HG03135 (cell line): ENCODE results near the gene TFDP2.
"Not testable (repeated sequence)": the region's sequence is repeated elsewhere in the genome, so short reads cannot be mapped to it uniquely, and the experiment has no call there.

Experiments
- ATAC-seq: cut with Tn5 transposase; IDR thresholded peaks from one replicate; pipeline ENCODE4 v1.9.1; 2021; ENCODE audit warnings: mild to moderate bottlenecking, moderate library complexity; ENCODE audit not compliant: unreplicated experiment

TFDP2 gene

DNA sequence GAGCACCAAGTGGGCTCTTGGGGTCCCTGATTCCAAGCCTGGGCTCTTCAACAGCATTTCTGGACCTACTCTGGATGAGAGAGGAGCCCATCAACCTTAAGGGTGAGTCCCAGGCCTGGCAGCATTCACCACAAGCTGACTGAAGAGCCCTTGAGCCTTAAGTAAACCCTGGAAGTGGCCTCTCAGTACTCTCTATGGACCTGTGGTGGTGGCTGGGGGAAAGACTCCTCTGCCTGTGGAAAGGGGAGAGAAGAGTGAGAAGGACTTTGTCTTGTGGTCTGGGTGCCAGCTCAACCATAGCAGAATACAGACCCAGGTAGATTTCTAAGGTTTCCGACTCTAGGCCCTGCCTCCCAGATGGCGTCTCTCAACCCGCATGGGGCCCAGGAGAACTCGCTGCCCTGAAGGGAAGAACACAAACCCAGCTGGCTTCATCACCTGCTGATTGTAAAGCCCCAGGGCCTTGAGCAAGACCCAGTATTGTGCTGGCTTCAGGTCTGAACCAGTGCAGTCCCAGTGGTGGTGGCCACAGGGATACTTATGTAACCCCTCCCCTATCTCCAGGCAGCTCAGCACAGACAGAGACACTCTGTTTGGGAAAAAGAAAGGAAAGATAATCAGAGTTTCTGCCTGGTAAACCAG is 71.4 kb downstream of the TFDP2 start:
- ATAC-seq = no peak

DNA sequence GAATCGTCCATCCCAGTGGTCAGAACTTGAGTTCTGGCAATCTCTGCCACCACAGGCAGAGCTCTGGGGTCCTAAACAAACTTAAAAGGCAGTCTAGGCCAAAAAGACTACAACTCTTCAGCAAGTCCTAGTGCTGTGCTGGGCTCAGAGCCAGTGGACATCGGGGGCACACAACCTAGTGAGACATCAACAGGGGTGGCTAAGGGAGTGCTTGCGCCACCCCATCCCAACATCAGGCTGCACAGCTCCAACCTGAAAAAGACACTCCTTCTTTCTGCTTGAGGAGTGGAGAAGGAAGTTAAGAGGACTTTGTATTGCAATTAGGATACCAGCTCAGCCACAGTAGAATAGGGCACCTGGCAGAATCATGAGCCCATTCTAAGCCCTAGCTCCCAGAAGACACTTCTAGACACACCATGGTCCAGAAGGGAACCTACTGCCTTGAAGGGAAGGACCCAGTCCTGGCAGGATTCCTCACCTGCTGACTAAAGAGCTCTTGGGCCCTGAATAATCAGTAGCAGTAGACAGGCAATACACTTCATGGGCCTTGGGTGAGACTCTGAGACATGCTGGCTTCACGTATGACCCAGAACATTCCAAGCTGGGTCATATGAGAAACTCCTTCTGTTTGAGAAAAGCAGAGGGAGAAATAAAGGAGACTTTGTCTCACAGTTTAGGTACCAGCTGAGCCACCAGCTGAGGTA is 72.0 kb downstream of the TFDP2 start:
- ATAC-seq = no peak

DNA sequence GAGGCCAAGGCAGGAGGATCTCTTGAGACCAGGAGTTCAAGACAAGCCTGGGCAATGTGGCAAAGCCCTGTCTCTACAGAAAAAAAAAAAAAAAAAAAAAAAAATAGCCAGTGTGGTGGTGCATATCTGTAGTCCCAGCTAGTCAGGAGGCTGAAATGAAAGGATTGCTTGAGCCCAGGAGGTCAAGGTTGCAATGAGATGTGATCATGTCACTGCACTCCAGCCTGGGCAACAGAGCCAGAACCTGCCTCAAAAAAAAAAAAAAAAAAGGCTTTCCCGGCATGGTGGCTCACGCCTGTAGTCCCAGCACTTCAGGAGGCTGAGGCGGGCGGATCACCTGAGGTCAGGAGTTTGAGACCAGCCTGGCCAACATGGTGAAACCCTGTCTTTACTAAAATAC is 73.7 kb downstream of the TFDP2 start:
- ATAC-seq = not testable (repeated sequence)

DNA sequence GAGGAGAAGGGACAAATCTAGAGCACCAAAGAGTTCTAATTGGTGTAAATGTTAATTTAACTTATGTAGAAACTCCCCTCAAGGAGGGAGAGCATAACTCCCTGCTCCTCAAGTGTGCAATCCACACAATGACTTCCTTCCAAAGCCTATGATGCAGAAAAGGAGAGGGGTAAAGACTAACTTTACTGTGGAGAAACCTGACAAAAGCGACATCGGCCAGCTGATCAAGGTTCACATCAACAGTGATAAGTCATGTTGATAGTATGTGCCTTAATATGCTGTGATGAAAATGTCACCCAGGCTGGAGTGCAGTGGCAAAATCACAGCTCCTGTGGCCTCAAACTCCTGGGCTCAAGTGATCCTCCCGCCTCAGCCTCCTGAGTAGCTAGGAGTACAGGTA is 76.5 kb downstream of the TFDP2 start:
- ATAC-seq = no peak

DNA sequence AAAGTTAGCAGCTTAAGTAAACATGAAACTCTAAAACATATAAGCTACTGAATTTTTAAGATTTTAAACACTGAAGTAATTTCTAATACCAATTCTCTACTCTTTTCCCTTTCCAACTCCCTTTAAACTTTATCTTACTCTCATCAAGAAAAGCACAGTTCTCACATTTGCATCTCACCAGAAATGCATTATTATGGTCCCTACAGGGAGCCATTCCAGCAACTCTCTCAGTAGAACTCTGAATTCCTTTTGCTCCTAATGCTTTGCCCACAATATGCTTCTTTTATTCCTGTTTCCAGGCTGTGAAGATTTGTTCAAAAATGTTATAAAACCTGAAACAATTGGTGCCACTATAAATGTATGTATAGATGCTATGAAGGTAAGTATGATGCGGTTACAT is 83.4 kb downstream of the TFDP2 start:
- no peak for ATAC-seq

DNA sequence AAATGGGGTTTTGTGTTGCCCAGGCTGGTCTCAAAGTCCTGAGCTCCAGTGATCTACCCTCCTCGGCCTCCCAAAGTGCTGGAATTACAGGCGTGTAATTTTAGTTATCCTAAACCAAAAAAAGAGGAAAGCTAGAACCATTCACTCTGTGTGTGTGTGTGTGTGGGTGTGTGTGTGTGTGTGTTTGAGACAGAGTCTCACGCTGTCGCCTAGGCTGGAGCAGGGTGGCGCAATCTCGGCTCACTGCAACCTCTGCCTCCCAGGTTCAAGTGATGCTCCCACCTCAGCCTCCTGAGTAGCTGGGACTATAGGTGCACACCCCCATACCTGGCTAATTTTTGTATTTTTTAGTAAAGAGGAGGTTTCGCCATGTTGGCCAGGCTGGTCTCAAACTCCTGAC is 84.0 kb downstream of the TFDP2 start:
- no peak for ATAC-seq

DNA sequence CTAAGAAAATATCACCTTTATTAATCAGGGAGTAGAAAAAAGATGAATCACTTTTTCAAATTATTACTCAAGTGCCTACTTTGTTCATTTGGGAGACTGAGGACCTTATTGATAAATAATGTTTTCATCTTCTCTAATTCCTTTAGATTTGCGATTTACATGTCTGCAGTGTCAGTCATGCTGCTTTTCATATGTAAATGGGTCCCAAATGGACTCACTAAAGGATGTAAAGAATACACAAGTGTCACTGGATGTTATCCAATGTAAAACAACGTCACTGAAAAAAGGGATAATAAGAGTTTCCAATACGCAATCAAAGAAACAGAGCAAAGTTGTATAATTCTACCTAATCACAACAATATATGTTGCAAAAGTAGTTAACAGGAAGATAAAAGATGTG is 84.9 kb downstream of the TFDP2 start:
- no peak for ATAC-seq

DNA sequence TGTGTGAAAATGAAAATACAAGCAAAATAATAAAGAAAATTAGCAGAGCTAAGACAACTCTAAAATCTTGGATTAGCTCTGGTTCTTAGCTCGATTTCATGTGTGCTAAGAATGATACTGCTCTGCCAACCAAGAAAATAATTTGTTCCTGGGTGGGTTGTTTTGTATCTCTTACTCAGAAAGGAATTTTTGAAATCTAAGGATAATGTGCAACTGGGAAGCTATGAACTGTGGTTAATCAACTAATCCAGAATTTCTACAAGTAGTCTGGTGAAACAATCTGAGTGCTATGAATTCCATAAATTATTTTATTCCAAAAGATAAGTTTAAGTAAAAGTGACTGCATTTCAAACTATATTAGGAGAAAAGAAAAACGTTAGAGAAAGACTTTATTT is 92.0 kb downstream of the TFDP2 start:
- ATAC-seq = no peak

DNA sequence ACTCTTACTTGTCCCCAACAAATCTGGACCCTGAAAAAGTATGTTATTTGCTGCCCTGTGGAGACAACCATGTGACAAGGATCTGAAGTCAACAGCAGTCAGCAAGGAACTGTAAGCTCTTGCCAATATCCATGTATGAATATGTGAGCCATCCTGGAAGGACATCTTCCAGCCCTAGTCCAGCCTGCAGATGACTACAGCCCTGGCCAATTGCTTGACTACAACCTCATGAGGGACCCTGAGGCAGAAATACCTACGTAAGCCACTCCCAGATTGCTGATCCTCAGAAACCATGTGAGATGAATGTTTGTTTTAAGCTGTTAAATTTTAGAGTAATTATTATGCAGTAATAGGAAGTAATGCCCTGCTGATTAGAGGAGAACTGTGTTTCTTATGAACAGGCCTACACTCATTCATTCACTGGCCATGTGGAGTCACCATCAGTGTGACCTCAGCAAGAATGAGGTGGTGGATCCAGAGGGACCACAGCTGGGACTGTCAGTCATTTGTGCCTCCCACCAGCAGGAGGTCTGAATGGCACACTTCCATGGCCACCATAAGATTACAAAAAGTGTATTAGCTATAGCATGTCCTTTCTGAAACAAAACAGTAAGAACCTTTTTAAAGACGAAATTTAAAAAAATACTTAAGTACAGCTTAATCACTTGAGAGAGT is 92.6 kb downstream of the TFDP2 start:
- no peak for ATAC-seq

DNA sequence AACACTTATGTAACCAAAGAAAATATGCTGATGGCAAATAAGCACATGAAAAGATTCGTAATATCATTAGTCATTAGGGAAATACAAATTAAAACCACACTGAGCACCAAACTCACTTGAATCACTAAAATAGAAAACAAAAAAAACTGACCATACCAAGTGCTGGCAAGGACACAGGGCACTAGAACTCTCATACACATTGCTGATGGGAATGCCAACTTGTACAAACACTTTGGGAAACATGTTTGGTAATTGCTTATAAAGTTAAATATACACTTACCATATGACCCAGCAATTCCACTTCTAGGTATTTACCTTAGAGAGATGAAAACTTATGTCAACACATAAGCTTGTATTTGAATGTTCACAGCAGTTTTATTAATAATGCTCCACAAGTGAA is 95.5 kb downstream of the TFDP2 start:
- no peak for ATAC-seq

DNA sequence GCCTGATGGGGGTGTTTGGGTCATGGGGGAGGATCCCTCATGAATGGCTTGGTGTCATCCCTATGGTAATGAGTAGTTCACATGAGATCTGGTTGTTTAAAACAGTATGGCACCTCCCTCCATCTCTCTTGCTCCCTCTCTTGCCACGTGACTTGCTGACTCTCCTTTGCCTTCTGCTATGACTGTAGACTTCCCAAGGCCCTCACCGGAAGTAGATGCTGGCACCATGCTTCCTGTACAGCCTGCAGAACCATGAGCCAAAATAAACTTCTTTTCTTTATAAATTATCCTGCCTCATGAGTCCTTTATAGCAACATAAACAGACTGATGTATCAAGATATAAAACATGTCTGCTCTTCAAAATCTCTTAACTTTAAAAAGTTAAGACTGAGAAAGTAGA is 96.1 kb downstream of the TFDP2 start:
- no peak for ATAC-seq

DNA sequence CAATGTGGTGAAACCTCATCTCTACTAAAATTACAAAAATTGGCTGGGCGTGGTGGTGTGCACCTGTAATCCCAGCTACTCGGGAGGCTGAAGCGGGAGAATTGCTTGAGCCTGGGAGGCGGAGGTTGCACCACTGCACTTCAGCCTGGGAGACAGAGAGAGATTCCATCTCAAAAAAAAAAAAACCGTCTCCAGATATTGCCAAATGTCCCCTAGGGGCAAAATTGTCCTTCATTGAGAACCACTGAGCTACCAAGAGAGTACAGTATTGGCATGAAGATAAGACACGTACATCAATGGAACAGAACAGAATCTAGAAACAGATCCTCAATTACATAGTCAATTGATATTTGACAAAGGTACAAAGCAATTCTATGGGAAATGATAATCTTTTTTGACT is 98.0 kb downstream of the TFDP2 start:
- ATAC-seq = no peak

DNA sequence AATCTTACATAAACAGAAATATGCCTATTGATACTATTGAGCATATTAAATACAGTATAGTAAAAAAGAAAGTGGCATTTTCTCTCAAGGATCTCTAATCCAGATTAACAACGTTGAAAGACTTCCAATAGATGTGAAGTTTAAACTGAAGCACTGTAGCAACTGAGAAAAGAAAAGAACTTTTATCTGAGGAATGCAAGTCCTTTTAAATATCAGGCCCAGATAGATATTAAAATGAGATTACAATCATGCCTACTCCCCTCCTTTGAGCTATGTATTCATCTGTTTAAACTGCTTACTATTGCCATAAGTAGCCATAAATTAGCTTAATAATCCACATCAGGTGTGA is 102.3 kb downstream of the TFDP2 start:
- no peak for ATAC-seq

DNA sequence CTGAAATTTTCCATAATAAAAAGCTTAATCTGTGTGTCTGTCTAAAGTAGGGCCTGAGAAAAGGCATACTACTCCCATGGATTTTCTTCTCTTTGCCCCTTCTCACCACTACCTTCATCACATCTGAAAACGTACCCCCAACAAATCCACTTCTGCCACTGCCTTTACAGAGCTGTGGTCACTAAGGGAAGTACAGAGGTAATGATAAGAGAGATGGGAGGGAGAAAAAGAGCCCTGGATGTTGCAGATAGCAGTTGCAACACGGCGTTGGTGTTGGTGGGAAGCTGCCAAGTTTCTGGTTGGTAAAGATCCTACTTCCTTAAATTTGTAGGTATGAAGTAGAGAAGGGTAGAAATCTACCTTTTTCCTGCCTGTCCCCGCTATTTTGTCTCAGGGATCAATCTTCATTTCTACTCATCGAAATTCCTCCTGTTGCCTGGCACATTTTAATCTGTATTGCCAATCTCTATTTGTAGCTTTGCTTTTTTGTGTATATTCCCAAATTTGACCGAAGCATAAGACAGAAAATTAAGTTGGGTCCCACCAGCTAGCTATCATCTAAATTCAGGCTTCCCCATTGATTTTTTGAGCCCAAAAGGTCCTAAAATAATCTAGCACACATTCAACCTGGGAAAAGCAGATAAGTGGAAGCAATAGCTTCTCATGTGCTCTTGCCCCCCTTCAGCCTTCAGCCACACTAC is 102.9 kb downstream of the TFDP2 start:
- ATAC-seq = no peak

DNA sequence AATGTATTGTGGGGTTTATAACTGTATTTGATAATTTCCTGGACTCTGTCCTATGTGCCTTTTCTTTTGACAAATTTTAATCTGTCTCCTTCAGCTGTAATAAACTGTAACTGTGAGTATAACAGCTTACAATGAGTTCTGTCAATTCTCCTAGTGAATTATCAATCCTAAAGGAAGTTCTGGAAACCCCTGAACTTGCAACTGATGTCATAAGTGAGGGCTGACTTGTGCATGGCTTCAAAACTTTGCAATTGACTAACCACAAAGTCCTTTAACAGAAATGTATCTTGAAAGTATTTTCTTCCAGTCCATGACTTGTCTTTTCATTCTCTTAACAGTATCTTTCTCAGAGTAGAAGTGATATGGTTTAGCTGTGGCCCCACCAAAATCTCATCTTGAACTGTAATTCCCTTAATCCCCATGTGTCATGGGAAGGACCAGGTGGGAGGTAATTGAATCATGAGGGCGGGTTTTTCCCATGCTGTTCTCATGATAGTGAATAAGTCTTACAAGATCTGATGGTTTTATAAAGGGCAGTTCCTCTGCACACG is 108.3 kb downstream of the TFDP2 start:
- no peak for ATAC-seq

DNA sequence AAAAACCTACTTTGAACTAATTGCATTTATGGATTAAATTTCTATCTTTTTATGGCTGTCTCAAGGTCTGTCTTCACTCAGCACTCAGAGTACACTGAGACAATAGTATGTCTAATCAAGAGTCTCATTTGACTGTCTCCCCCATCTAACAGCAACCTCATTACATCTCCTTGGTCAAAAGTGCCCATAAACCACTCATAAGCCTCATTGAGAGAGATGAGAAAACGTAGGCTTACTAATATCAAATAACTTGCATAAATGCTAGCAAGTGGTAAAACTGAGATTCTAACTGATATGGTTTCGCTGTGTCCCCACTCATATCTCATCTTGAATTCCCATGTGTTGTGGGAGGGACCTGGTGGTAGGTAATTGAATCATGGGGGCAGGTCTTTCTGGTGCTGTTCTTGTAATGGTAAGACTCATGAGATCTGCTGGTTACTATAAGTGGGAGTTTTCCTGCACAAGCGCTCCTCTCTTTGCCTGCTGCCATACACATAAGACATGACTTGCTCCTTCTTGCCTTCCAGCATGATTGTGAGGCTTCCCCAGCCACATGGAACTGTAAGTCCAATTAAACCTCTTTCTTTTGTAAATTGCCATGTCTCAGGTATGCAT is 113.9 kb downstream of the TFDP2 start:
- no peak for ATAC-seq

DNA sequence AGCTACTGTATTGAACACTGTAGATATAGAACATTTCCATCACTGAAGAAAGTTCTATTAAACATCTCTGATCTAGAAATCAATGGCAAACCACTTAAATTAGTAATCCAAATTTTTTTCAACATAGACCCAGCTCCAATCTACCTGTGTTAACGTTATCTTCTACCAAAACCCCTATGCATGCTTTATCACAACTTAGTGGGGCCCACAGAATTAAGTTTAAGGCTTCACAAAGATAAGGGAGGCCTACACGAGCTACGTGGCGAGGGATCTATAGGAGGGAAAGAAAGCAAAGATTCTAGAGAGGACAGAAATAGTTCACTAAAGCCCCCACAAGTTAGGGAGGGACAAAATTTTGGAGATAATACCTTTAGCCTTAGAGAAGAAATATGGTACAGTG is 116.1 kb downstream of the TFDP2 start:
- ATAC-seq = no peak

DNA sequence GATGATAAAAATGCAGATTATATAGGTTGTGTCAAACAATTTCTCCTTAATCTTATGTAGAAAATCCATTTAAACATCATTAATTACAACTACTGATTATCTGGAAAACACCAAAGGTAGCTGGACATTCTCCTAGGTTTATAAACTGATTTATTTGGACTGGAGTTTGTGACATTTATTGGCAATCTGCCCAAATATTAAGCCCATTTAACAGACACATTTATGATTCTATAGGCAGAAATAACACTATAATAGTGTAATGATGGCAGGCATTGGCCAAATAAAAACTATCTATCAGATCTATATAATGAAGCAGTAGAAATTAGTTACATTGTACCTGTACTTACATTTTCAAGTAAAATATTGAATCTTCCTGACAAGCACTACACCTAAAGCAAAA is 117.8 kb downstream of the TFDP2 start:
- no peak for ATAC-seq

DNA sequence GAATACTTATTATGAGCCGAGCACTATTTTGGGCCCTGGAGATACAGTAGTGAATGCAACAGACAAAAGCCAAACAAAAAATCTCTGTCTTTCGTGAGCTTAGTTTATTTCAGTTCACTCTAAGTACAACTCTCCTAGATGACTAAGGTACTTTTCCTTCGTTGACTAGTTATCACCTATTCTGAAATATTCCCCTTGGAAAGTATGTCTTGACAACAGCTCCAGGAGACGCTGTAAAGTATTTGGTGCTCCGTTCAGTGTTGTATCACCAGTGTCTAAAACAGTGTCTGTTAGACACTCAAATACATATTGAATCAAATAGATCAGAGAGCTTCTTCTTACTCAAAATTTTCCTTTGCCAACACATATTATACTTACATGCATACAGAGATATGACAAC is 119.6 kb downstream of the TFDP2 start:
- no peak for ATAC-seq

DNA sequence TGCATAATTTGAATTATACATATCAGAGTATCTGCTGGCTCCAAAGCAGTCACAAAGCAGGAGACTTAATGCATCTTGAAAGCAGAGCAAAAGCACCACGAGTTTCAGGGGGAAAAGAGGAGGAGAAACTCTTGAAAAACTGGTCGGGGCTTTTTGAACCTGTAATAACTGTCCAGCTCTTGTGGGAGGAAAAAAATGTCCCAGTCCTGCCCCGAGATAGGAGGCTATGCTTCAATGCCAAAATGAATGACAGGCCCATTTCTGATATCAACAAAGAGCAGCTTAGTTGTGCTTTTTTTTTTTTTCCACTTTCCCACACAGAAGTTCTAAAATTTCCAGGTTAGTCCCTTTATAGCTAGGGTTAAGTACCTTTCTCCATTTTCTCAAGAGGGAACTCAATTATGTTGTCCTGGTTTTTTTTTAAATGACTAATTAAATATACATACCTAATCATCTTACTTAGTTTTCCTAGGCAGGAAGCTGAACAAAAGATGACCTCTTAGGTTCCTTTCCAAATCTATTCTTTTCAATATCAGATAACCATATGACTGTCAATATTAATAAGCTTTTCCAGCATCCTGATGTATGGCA is 120.2 kb downstream of the TFDP2 start:
- no peak for ATAC-seq
